Calu3 (cell line): ENCODE measurements around the gene CACNA2D1. TPM values are rescaled to one million over a fixed set of nuclear protein-coding genes. Genes with fewer than 3 reads are reported as not detected.

Experiments
- BruUV-seq: library from RNA; stranded (reverse); fragments of 400-500 nt; replicated peaks from 2 replicates; lab custom pipeline; 2021; lab: Mats Ljungman, UMichigan
- CTCF ChIA-PET: fragments of 300-600 bp; sonication (Branson Sonifier 250); formaldehyde crosslinking; loops from one replicate; lab custom pipeline; 2022; ENCODE audit warnings: antibody characterized with exemption; lab: Charles Lee
- DNase-seq: peaks from one replicate; pipeline ENCODE4 v3.0.0; 2022
- H3K27ac Mint-ChIP-seq: one replicate; pipeline ENCODE4 v1.8.0; 2022; ENCODE audit warnings: mixed read lengths; ENCODE audit not compliant: unreplicated experiment
- H3K27me3 Mint-ChIP-seq: one replicate; pipeline ENCODE4 v1.8.0; 2022; ENCODE audit warnings: mixed read lengths; ENCODE audit not compliant: unreplicated experiment
- H3K36me3 Mint-ChIP-seq: one replicate; pipeline ENCODE4 v1.8.0; 2022; ENCODE audit warnings: mild to moderate bottlenecking, moderate library complexity, mixed read lengths; ENCODE audit not compliant: insufficient read depth, unreplicated experiment
- H3K4me1 Mint-ChIP-seq: one replicate; pipeline ENCODE4 v1.8.0; 2022; ENCODE audit warnings: mild to moderate bottlenecking, low read depth, mixed read lengths; ENCODE audit not compliant: unreplicated experiment
- H3K4me3 Mint-ChIP-seq: one replicate; pipeline ENCODE4 v1.8.0; 2022; ENCODE audit warnings: mild to moderate bottlenecking, low read depth, moderate library complexity, mixed read lengths; ENCODE audit not compliant: unreplicated experiment
- H3K9me3 Mint-ChIP-seq: one replicate; pipeline ENCODE4 v1.8.0; 2022; ENCODE audit warnings: low read depth, mixed read lengths; ENCODE audit not compliant: unreplicated experiment
- intact Hi-C: fragments of 100-400 bp; cut with micrococcal nuclease; formaldehyde crosslinking; loops from one replicate; pipeline ENCODE4 v1.10.0; 2022; ENCODE audit not compliant: unreplicated experiment
- total RNA-seq: library from RNA; stranded (reverse); gene quantifications from 2 replicates; pipeline ENCODE4 v1.2.3, GENCODE V29; 2022
- TF ChIP-seq, protein P1 (sequence below): fragments of 200-600 bp; IDR thresholded peaks from one replicate; pipeline ENCODE4 v1.8.0; 2022; ENCODE audit warnings: antibody characterized with exemption; ENCODE audit not compliant: unreplicated experiment

Gene CACNA2D1
- total RNA-seq, 1 experiment from 2014 or later: 10.4 TPM

DNA sequence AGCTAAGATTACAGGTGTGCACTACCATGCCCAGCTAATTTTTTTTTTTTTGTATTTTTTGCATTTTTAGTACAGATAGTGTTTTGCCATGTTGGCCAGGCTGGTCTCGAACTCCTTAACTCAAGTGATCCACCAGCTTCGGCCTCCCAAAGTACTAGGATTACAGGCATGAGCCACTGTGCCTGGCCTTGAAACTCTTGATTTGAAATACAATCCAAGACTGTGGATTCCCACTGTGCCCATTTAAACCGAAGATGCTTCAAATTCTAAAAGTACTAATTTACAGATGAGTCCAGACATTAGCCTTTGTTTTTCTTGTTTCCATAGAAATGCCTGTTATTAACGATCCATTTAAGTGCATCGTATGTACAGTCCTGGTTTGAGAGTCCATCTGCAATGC lies 130.9 kb downstream of the CACNA2D1 start:
- Mint-ChIP-seq H3K27me3 (no peaks in the 10 kb centered on the region), H3K9me3 (no peaks in the 10 kb centered on the region), H3K27ac (no peak overlapping the region), H3K4me1 (no peaks in the 10 kb centered on the region), H3K36me3 (no peaks in the 10 kb centered on the region), H3K4me3 (no peak overlapping the region)
- intact Hi-C loops: no loop called here
- TF ChIP-seq, protein P1, sequence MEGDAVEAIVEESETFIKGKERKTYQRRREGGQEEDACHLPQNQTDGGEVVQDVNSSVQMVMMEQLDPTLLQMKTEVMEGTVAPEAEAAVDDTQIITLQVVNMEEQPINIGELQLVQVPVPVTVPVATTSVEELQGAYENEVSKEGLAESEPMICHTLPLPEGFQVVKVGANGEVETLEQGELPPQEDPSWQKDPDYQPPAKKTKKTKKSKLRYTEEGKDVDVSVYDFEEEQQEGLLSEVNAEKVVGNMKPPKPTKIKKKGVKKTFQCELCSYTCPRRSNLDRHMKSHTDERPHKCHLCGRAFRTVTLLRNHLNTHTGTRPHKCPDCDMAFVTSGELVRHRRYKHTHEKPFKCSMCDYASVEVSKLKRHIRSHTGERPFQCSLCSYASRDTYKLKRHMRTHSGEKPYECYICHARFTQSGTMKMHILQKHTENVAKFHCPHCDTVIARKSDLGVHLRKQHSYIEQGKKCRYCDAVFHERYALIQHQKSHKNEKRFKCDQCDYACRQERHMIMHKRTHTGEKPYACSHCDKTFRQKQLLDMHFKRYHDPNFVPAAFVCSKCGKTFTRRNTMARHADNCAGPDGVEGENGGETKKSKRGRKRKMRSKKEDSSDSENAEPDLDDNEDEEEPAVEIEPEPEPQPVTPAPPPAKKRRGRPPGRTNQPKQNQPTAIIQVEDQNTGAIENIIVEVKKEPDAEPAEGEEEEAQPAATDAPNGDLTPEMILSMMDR: no peak
- CTCF ChIA-PET: no interaction called here
- no peak for DNase-seq
- BruUV-seq: no TSS peak

DNA sequence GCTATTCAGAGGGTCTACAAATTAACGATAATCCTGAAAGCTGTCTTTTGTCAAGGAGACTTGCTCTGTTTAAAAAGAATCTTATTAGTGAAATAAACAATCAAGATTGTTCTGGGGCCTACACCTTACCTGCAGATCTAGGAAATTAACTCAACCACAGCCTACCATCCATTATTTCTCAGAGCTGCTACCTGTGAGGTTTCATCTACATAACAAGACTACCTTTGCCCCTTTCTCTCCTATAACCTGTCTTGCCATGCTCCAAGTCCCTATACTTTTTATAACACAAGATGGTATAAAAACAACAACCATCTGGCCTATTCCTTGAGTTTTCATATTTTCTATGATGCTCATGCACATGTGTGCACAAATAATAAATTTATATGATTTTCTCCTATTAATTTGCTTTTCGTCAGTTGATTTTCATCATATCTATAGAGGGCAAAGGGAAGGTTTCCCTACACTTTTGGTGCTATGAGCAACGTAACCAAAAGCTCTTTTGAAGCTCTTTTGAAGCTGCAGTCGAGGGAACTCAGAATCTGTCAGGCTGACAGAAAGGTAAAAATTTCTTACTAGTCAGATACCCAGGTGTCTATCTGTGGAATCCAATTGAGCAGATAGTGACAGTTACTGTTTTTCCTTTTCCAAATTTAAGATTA lies 138.1 kb downstream of the CACNA2D1 start:
- BruUV-seq: no TSS peak
- Mint-ChIP-seq H3K9me3 (no peaks in the 10 kb centered on the region), H3K27me3 (no peaks in the 10 kb centered on the region), H3K4me3 (no peak overlapping the region), H3K4me1 (no peaks in the 10 kb centered on the region), H3K27ac (no peak overlapping the region), H3K36me3 (no peaks in the 10 kb centered on the region)
- intact Hi-C loops: no loop called here
- CTCF ChIA-PET: no interaction called here
- TF ChIP-seq, protein P1: no peak
- no peak for DNase-seq

DNA sequence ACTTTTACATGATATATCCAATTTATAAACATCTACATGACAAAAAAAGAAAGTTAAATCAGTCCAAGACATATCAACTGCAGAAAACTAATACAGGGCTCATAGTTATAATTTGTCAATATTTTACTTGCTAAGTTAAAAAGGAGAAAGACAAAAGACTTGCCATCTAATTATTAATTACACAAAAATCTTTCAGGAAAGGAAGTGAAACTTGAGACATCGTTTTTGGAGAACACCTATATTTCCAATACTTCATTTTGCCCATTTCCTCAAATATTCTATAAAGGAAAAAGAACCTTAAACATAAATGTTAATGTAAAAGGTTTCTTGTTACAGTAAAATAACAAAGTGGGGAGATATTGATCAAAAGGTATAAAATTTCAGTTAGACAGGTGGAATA lies 148.7 kb downstream of the CACNA2D1 start:
- no peaks in the 10 kb centered on the region for H3K36me3 Mint-ChIP-seq
- no TSS peak for BruUV-seq
- H3K27me3 Mint-ChIP-seq: no peaks in the 10 kb centered on the region
- H3K4me1 Mint-ChIP-seq: peaks cover 23% of the 10 kb centered on the region
- CTCF ChIA-PET: no interaction called here
- intact Hi-C loops: no loop called here
- H3K9me3 Mint-ChIP-seq: no peaks in the 10 kb centered on the region
- DNase-seq: no peak
- H3K27ac Mint-ChIP-seq: no peak overlapping the region
- no peak overlapping the region for H3K4me3 Mint-ChIP-seq
- TF ChIP-seq, protein P1: no peak

DNA sequence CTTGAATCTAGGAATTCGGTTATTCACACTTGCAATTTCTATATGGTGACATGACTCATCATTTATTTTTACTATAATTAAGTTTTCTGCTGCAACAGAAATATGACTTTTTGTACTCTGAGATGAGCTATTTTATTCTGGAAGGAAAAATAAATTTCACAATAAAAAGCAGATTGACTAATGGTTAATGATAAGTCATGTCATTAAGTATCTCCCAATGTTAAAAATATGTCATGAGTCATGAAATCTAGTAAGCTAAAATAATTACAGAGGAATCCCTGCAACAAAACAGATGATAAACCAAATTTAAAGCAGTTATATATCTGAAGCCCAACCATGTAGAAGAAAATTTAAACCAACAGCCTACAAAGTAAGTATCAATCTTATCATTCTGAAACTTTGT lies 149.2 kb downstream of the CACNA2D1 start:
- CTCF ChIA-PET: no interaction called here

More for the DNA sequence above, 149.2 kb downstream of the CACNA2D1 start:
- no peaks in the 10 kb centered on the region for H3K9me3 Mint-ChIP-seq
- no peak overlapping the region for H3K27ac Mint-ChIP-seq
- H3K27me3 Mint-ChIP-seq: no peaks in the 10 kb centered on the region
- H3K36me3 Mint-ChIP-seq: no peaks in the 10 kb centered on the region
- TF ChIP-seq, protein P1: no peak
- no peak for DNase-seq
- no peak overlapping the region for H3K4me3 Mint-ChIP-seq
- no TSS peak for BruUV-seq
- intact Hi-C loops: no loop called here
- H3K4me1 Mint-ChIP-seq: peaks cover 25% of the 10 kb centered on the region
